ENCODE data around the gene GRM7.

Gene GRM7

DNA sequence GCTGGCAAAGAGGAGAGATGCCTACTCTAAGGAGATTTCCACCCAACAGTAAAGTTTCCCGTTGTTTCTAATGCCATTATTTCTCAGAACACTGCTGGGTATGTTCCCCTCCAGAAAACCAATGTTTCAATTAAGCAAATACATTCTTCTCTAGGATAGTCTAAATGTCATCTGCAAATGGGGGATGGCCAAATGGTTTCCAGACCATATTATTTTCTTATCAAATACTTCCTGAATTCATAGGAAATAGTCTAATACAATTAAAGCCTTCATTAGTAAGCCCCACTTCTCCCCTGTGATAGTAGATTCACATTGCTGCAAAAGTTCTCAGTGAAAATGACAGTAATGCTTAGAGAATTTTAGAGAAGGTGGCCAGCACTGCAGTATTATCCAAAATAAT lies 716.6 kb downstream of the GRM7 start:
- TF ChIP-seq POLR2AphosphoS5 (IDR thresholded peaks at IDR 0.05; ENCODE audit: low read depth, low read length) (no peak), TAF1 (IDR thresholded peaks at IDR 0.05; ENCODE audit: borderline replicate concordance, insufficient read depth, low read length) (no peak), FOXP2 (optimal IDR thresholded peaks at IDR 0.05; ENCODE audit: borderline replicate concordance, extremely low read depth, extremely low read length, insufficient read depth) (no peak), SIN3A (IDR thresholded peaks at IDR 0.05; ENCODE audit: borderline replicate concordance, insufficient read depth, low read length) (no peak)
- TF ChIP-seq, protein P1, sequence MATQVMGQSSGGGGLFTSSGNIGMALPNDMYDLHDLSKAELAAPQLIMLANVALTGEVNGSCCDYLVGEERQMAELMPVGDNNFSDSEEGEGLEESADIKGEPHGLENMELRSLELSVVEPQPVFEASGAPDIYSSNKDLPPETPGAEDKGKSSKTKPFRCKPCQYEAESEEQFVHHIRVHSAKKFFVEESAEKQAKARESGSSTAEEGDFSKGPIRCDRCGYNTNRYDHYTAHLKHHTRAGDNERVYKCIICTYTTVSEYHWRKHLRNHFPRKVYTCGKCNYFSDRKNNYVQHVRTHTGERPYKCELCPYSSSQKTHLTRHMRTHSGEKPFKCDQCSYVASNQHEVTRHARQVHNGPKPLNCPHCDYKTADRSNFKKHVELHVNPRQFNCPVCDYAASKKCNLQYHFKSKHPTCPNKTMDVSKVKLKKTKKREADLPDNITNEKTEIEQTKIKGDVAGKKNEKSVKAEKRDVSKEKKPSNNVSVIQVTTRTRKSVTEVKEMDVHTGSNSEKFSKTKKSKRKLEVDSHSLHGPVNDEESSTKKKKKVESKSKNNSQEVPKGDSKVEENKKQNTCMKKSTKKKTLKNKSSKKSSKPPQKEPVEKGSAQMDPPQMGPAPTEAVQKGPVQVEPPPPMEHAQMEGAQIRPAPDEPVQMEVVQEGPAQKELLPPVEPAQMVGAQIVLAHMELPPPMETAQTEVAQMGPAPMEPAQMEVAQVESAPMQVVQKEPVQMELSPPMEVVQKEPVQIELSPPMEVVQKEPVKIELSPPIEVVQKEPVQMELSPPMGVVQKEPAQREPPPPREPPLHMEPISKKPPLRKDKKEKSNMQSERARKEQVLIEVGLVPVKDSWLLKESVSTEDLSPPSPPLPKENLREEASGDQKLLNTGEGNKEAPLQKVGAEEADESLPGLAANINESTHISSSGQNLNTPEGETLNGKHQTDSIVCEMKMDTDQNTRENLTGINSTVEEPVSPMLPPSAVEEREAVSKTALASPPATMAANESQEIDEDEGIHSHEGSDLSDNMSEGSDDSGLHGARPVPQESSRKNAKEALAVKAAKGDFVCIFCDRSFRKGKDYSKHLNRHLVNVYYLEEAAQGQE (IDR thresholded peaks at IDR 0.05; ENCODE audit: insufficient read depth in 1 of 2, low read depth in 2 of 2, low read length in 2 of 2): no peak

DNA sequence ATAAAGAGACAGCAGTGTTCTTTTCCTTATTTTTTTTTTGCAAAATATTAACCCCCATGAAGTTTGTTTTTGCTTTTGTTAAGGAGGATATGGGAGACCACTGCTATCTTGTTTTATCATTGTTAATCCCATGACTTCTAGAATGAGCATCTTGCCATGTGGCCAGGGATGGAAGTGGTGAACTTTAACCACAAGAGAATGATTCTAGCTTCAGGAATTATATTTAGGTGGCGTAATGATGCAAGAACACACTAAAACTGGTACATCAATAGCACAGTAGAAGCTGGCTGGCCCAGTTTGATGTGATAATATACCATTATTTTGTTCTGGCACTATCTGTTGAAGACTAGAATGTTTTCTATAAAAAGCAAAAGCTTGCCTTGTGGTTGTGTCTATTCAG lies 720.9 kb downstream of the GRM7 start:
- no peak for TF ChIP-seq POLR2AphosphoS5 (IDR thresholded peaks at IDR 0.05; ENCODE audit: low read depth, low read length)
- no peak for TF ChIP-seq TAF1 (IDR thresholded peaks at IDR 0.05; ENCODE audit: borderline replicate concordance, insufficient read depth, low read length)
- no peak for TF ChIP-seq SIN3A (IDR thresholded peaks at IDR 0.05; ENCODE audit: borderline replicate concordance, insufficient read depth, low read length)

DNA sequence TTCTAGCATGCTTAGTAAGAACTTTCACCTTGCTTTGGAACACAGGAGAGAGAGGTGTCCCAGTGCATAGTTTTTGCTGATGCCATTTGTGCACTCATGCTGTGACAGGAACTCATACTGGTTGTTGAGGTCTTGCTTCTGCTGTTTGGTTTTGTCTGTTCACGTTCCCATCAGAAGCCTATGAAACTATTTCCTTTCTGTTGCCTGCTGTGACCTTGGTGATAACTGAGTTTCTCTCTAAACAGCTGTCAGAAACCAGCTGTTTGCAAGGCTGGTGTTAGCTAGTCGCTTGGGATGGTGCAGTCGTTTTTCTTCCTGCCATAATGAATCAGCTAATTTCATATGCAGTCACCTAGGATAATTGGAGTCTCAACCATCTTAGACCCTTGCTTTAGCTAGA lies 724.1 kb downstream of the GRM7 start:
- no peak for TF ChIP-seq TAF1 (IDR thresholded peaks at IDR 0.05; ENCODE audit: borderline replicate concordance, insufficient read depth, low read length)
- TF ChIP-seq, protein P1 (IDR thresholded peaks at IDR 0.05; ENCODE audit: insufficient read depth in 1 of 2, low read depth in 2 of 2, low read length in 2 of 2): no peak

DNA sequence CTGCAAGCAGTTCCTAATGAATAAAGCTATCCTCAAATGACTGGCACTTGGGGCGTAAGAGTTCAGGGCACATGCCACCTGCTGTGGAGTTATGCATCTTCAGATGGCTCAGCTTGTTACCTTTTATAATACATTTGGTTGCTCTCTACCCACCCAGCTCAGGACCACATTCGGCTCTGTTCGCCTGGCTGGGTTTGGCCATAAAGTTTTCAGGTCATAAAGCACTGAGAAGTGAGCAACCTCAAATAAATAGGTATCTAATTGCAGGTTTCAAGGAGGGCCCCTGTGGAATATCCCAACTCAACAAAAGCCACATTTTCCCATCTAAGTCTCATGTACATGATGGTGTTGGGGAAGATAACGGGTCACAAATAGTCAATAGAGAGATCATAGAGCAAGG lies 727.3 kb downstream of the GRM7 start:
- TF ChIP-seq, protein P1 (IDR thresholded peaks at IDR 0.05; ENCODE audit: insufficient read depth in 1 of 2, low read depth in 2 of 2, low read length in 2 of 2): no peak
- TF ChIP-seq FOXP2 (optimal IDR thresholded peaks at IDR 0.05; ENCODE audit: borderline replicate concordance, extremely low read depth, extremely low read length, insufficient read depth): no peak
- TF ChIP-seq SIN3A (IDR thresholded peaks at IDR 0.05; ENCODE audit: borderline replicate concordance, insufficient read depth, low read length): no peak
- TF ChIP-seq TAF1 (IDR thresholded peaks at IDR 0.05; ENCODE audit: borderline replicate concordance, insufficient read depth, low read length): no peak
- no peak for TF ChIP-seq POLR2AphosphoS5 (IDR thresholded peaks at IDR 0.05; ENCODE audit: low read depth, low read length)

DNA sequence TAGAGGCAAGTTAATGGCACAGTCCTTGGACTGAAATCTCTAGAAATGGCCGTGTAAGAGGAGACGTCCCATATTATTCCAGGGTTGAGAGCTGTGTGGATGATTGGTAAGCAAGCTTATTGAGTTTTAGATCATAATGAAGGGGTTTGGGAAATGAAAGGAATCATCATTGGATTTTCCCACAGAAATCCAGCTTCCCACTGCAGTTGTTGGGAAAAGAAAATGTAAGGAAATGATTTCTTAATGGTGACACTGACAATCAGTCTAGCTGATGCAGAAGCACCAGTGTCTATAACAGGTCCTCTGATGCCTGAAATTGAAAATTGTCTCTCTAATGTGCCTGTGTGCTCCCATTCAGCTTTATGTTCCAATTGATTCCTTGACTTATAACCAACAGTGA lies 728.6 kb downstream of the GRM7 start:
- TF ChIP-seq SIN3A (IDR thresholded peaks at IDR 0.05; ENCODE audit: borderline replicate concordance, insufficient read depth, low read length) (no peak), TAF1 (IDR thresholded peaks at IDR 0.05; ENCODE audit: borderline replicate concordance, insufficient read depth, low read length) (no peak), POLR2AphosphoS5 (IDR thresholded peaks at IDR 0.05; ENCODE audit: low read depth, low read length) (no peak), FOXP2 (optimal IDR thresholded peaks at IDR 0.05; ENCODE audit: borderline replicate concordance, extremely low read depth, extremely low read length, insufficient read depth) (no peak)
- TF ChIP-seq, protein P1 (IDR thresholded peaks at IDR 0.05; ENCODE audit: insufficient read depth in 1 of 2, low read depth in 2 of 2, low read length in 2 of 2): no peak

Data from PFSK-1 (cell line).